Smooth muscle cell of the pulmonary artery (primary cell): Measurements from ENCODE around the gene SHOX. TPM values are rescaled to one million over a fixed set of nuclear protein-coding genes. Genes with fewer than 3 reads are reported as not detected.

Experiments used
- total RNA-seq: library from RNA; depleted of rRNA; stranded (reverse); fragments of >200 nt; gene quantifications from 2 replicates; pipeline ENCODE4 v1.2.3, GENCODE V29; 2014

Gene SHOX
- total RNA-seq, result not detected in 2 replicates

GRCh38 chrX:630612-631496 lies at the start of gene SHOX:
TSS of gene SHOX (plus strand) at chrX:630791. CDS start at chrX:630898, 107 bp downstream.

Other genes with a start within 250 kb of the SHOX start
- 8.8 and 14.9 TPM in 2 replicates for gene PPP2R3B, start 243.9 kb upstream of the SHOX start, total RNA-seq